PC-9 (cell line): Measurements from ENCODE around the gene CLIC1. TPM values are rescaled to one million over a fixed set of nuclear protein-coding genes. Genes with fewer than 3 reads are reported as not detected.

ENCODE experiments used
- BruUV-seq: library from RNA; stranded (reverse); fragments of 400-500 nt; replicated peaks from 2 replicates; lab custom pipeline; 2021; lab: Mats Ljungman, UMichigan
- CTCF ChIA-PET: fragments of 300-600 bp; sonication (Branson Sonifier 250); formaldehyde crosslinking; loops from one replicate; lab custom pipeline; 2022; ENCODE audit warnings: antibody characterized with exemption; lab: Charles Lee
- POLR2A ChIA-PET: fragments of 300-600 bp; sonication (Branson Sonifier 250); formaldehyde crosslinking; loops from one replicate; lab custom pipeline; 2022; ENCODE audit warnings: antibody characterized with exemption; ENCODE audit not compliant: unreplicated experiment; lab: Charles Lee
- DNase-seq, 2 experiments: peaks; one replicate each; pipeline versions ENCODE4 v3.0.0 to v3.0.0-alpha.2; 2015 to 2022; ENCODE audit warnings: mixed read lengths in 1 of 2
- H2AFZ ChIP-seq: fragments of 200-600 bp; sonication (generic); 2 replicates; pipeline ENCODE4 v1.8.1; 2017; ENCODE audit warnings: antibody characterized with exemption
- H3F3A ChIP-seq: fragments of 200-600 bp; sonication (generic); 2 replicates; pipeline ENCODE4 v1.8.1; 2017; ENCODE audit warnings: antibody characterized with exemption, mild to moderate bottlenecking, low read depth; ENCODE audit not compliant: insufficient read depth
- H3K27ac ChIP-seq: fragments of 200-600 bp; sonication (generic); 2 replicates; pipeline ENCODE4 v1.6.1; 2016; ENCODE audit warnings: mixed run types
- H3K27me3 ChIP-seq: fragments of 200-600 bp; sonication (generic); 2 replicates; pipeline ENCODE4 v1.6.1; 2016; ENCODE audit warnings: low read depth, mixed run types; ENCODE audit not compliant: insufficient read depth
- H3K36me3 ChIP-seq: fragments of 200-600 bp; sonication (generic); 2 replicates; pipeline ENCODE4 v1.6.1; 2016; ENCODE audit warnings: low read depth, mixed run types
- H3K4me1 ChIP-seq: fragments of 200-600 bp; sonication (generic); replicated peaks from 2 replicates; pipeline ENCODE4 v1.6.1; 2016; ENCODE audit warnings: mixed run types; ENCODE audit not compliant: insufficient read depth
- H3K4me2 ChIP-seq: fragments of 200-600 bp; sonication (generic); 2 replicates; pipeline ENCODE4 v1.6.1; 2017; ENCODE audit warnings: mixed run types
- H3K4me3 ChIP-seq: fragments of 200-600 bp; sonication (generic); 2 replicates; pipeline ENCODE4 v1.6.1; 2016; ENCODE audit warnings: mixed run types
- H3K79me2 ChIP-seq: fragments of 200-600 bp; sonication (generic); 2 replicates; pipeline ENCODE4 v1.6.1; 2017; ENCODE audit warnings: low read depth, mixed run types
- H3K9me2 ChIP-seq: fragments of 200-600 bp; sonication (generic); 2 replicates; pipeline ENCODE4 v1.8.1; 2017; ENCODE audit warnings: mild to moderate bottlenecking; ENCODE audit not compliant: insufficient read depth
- H3K9me3 ChIP-seq: fragments of 200-600 bp; sonication (generic); 2 replicates; pipeline ENCODE4 v1.8.1; 2016; ENCODE audit warnings: low read depth; ENCODE audit not compliant: insufficient read depth
- H4K20me1 ChIP-seq: fragments of 200-600 bp; sonication (generic); 2 replicates; pipeline ENCODE4 v1.8.1; 2017; ENCODE audit not compliant: insufficient read depth
- CTCF ChIP-seq: fragments of 200-600 bp; sonication (generic); conservative IDR thresholded peaks from 2 replicates; pipeline ENCODE4 v1.6.1; 2017; ENCODE audit warnings: mixed run types, antibody characterized with exemption, mild to moderate bottlenecking, moderate library complexity
- EZH2 ChIP-seq: fragments of 200-600 bp; sonication (generic); IDR thresholded peaks from 2 replicates; pipeline ENCODE4 v1.8.0; 2017; ENCODE audit warnings: antibody characterized with exemption, low read depth
- intact Hi-C: fragments of 100-400 bp; cut with micrococcal nuclease; formaldehyde crosslinking; loops from one replicate; pipeline ENCODE4 v1.10.0; 2022; ENCODE audit not compliant: unreplicated experiment
- total RNA-seq: library from RNA; stranded (reverse); gene quantifications from 2 replicates; pipeline ENCODE4 v1.2.3, GENCODE V29; 2021

CLIC1 gene
- total RNA-seq, 1 experiment from 2014 or later, result 599 TPM

GRCh38 chr6:31761343-31761742 lies 25.0 kb upstream of the CLIC1 start:
- CTCF ChIA-PET, result no interaction called here

GRCh38 chr6:31760790-31761189 lies 24.5 kb upstream of the CLIC1 start:
- H3K9me3 ChIP-seq, result no peaks in the 10 kb centered on the region
- peaks cover 5% of the 10 kb centered on the region; the same call in 1 of the 2 replicates for H3K4me1 ChIP-seq
- no peaks in the 10 kb centered on the region for H3K27me3 ChIP-seq
- H3K36me3 ChIP-seq, result no peaks in the 10 kb centered on the region
- H3F3A ChIP-seq, result peaks cover 8% of the 10 kb centered on the region; the same call in 1 of the 2 replicates
- H3K79me2 ChIP-seq, result no peaks in the 10 kb centered on the region
- H4K20me1 ChIP-seq, result no peaks in the 10 kb centered on the region
- H3K4me3 ChIP-seq, result no peak overlapping the region
- POLR2A ChIA-PET, result no interaction called here
- CTCF ChIA-PET, result no interaction called here
- TF ChIP-seq EZH2, result no peak
- no peak for TF ChIP-seq CTCF
- no peak overlapping the region for H3K4me2 ChIP-seq
- no peak for DNase-seq
- BruUV-seq, result no TSS peak
- no peak overlapping the region for H2AFZ ChIP-seq
- no peak overlapping the region for H3K27ac ChIP-seq
- intact Hi-C loops, result no loop called here
- H3K9me2 ChIP-seq, result no peaks in the 10 kb centered on the region

More at GRCh38 chr6:31761343-31761742, 25.0 kb upstream of the CLIC1 start:
- H3K79me2 ChIP-seq, result no peaks in the 10 kb centered on the region
- H4K20me1 ChIP-seq, result no peaks in the 10 kb centered on the region
- H3K9me2 ChIP-seq, result no peaks in the 10 kb centered on the region
- no peaks in the 10 kb centered on the region for H3K27me3 ChIP-seq
- no peak overlapping the region for H3K27ac ChIP-seq
- H3K4me1 ChIP-seq, result peaks cover 5% of the 10 kb centered on the region; the same call in 1 of the 2 replicates
- no peak overlapping the region for H2AFZ ChIP-seq
- H3K4me2 ChIP-seq, result no peak overlapping the region
- H3K9me3 ChIP-seq, result no peaks in the 10 kb centered on the region
- no peaks in the 10 kb centered on the region for H3K36me3 ChIP-seq
- intact Hi-C loops, result no loop called here
- H3F3A ChIP-seq, result peaks cover 8% of the 10 kb centered on the region; the same call in 1 of the 2 replicates
- BruUV-seq, result no TSS peak
- H3K4me3 ChIP-seq, result no peak overlapping the region
- POLR2A ChIA-PET, result no interaction called here
- TF ChIP-seq CTCF (no peak), EZH2 (no peak)
- DNase-seq, result no peak

- CTCF ChIA-PET, result no interaction called here
Observed at GRCh38 chr6:31758281-31758680, 22.0 kb upstream of the CLIC1 start.

More at GRCh38 chr6:31758281-31758680, 22.0 kb upstream of the CLIC1 start:
- Histone ChIP-seq H3K4me3 (no peak overlapping the region), H3K9me2 (no peaks in the 10 kb centered on the region), H2AFZ (no peak overlapping the region), H3K36me3 (no peaks in the 10 kb centered on the region), H4K20me1 (no peaks in the 10 kb centered on the region), H3K27ac (no peak overlapping the region), H3K79me2 (no peaks in the 10 kb centered on the region), H3K4me1 (peaks cover 3% of the 10 kb centered on the region; the same call in 1 of the 2 replicates), H3K9me3 (no peaks in the 10 kb centered on the region), H3K27me3 (no peaks in the 10 kb centered on the region), H3K4me2 (no peak overlapping the region), H3F3A (no peaks in the 10 kb centered on the region; the same call in 1 of the 2 replicates)
- intact Hi-C loops, result no loop called here
- TF ChIP-seq CTCF (no peak), EZH2 (no peak)
- no TSS peak for BruUV-seq
- DNase-seq, result no peak
- POLR2A ChIA-PET, result no interaction called here
